Stimulated activated CD8-positive, alpha-beta memory T cell treated with anti-CD3 and anti-CD28 coated beads, Interleukin-4, amount 100 ng/mL, for 24 hours (primary cell): Measurements from ENCODE around the gene GNB1L.
A peak's percentile ranks its signal among the peaks of the same experiment; 100 is the strongest.

Experiments
- DNase-seq: peaks from one replicate; pipeline ENCODE4 v3.0.0-alpha.2; 2020; ENCODE audit warnings: low read depth

Gene GNB1L

GRCh38 chr22:19760951-19761724 lies 93.5 kb downstream of the GNB1L start:
- no peak for DNase-seq

DNA sequence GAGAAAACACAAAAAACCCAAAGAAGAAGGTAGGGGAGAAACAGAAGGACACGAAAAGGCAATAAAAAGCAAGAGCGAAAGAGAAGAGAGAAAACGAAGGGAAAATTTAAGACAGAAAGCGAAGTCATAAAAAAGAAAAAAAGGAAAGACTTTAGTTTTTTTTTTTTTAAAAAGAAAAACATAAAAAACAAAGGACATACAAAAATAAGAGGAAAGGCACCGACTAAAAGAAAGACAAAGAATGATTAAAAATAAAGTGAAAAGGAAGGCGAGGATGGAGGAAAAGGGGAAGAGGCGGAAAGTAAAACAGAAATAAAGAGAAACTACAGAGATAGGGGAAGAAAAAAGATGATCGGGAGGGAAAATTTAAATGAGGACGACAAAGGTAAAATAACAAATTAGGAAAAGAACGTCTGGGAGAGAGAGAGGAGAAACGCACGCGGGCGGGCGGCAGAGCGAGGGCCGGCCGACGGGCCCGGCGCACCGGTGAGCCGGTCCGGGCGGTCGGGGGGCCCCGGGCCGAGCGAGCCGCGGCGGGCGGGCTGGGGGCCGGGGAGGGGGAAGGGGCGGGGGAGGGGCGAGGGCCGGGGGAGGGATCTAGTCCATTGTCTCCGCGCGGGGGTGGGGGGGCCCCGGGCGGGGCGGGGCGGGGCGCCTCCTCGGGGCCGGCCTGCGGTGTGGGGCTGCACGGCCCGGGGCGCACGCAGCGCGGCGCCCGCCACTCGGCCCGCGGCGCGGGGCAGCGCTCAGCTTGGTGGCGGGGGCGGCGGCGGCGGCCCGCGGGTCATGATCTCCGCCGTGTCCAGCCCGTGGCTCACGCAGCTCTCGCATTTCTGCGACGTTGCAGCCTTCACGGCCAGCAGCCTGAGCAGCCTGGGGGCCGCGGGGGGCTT lies 94.4 kb downstream of the GNB1L start, which contains the start of gene TBX1:
Gene TBX1, plus strand, starts transcription at position 721 of the 893 bp plus-strand sequence. Its CDS starts 66 bp downstream, at position 787.
- DNase-seq: no peak

DNA sequence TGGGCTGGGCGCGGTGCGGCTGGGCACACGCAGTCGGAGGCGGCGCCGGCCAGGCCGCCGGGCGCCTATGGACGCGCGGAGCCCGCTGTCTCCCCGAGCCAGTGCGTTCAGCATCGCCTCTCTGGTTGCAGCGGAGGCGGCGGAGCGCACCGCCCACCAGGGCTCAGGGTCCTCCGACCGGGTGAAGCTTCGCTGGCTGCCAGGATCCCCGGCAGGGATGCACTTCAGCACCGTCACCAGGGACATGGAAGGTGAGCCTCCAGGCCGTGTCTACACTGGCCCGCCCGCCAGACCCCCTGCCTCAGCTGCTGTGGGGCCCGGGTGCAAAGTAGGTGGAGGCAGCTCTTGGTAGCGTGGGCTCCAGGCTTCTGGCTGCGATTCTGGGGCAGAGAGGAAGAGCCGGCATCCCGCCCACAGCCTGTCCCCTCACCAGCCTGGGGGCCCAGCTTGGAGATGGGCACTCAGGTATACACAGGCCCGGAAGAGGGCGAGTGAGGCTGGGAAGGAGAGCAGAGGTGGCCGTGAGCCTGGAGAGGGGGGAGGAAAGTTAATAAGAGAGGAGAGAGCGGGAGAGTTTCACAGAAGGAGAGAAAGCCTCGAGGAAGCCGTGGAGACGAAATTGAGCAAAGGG lies 95.1 kb downstream of the GNB1L start:
- DNase-seq: no peak

DNA sequence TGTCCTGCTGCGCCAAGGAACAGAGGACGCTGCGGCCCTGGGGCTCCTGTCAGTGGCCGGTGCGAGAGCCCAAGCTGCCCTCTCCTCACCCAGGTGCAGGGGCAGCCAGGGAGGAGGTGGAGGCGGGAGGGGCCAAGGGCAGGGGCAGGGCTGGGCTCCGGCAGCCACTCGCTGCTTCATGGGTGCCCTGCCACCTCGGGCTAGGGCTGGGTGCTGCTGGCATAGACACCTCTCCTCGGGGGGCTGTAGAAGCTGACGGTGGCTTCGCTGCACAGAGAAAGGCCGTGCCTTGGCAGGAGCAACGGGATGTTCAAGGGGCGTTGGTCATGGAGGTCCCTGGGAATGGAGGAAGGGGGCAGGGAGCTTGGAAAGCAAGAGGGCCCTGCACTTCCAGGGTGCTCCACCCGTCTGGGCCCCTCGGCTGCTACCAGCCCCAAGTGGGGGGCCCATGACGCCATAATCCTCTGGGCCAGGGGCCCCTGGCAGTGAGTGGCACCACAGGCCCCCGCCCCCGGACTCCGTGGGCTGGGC lies 95.7 kb downstream of the GNB1L start:
- no peak for DNase-seq

GRCh38 chr22:19757985-19758895 lies 96.4 kb downstream of the GNB1L start:
- DNase-seq: no peak

DNA sequence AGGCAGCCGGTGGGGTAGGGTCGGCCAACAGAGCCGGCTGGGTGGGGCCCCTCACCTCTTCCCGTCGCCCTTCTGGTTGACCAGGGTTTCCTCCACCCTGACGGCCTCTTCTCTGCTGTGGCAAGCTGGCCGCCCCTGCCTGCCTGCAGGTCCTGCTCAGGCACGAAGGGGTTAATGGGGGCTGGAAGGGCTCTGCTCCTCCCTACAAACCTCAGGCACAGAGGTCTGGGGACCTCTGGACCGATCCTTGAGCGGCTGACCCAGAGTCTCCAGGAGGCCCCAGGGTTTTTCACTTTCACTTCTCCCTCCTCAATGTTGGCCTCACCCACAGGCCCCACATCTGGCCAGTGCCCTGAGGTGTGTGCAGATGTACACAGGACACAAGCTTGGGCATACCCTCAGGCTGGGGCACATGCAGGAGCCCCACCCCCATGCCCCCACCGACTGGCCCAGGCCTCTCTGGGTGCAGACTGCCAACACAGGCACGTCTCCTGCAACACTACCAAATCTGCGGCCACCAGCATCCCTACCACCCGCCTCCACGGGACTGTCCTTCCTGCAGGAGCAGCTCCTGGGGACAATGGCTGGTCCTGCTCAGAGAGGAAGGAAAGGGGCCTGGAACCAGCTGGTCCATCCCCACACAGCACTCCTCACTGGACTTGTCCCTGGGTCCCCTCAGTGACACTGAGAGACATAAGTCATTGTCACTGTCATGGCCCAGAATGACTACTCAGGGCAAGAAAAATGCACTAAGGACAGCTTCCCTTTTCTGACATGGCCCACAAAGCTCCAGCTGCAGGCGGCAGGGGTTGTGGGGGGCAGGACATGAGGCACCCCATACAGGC lies 97.3 kb downstream of the GNB1L start:
- DNase-seq: no peak

DNA sequence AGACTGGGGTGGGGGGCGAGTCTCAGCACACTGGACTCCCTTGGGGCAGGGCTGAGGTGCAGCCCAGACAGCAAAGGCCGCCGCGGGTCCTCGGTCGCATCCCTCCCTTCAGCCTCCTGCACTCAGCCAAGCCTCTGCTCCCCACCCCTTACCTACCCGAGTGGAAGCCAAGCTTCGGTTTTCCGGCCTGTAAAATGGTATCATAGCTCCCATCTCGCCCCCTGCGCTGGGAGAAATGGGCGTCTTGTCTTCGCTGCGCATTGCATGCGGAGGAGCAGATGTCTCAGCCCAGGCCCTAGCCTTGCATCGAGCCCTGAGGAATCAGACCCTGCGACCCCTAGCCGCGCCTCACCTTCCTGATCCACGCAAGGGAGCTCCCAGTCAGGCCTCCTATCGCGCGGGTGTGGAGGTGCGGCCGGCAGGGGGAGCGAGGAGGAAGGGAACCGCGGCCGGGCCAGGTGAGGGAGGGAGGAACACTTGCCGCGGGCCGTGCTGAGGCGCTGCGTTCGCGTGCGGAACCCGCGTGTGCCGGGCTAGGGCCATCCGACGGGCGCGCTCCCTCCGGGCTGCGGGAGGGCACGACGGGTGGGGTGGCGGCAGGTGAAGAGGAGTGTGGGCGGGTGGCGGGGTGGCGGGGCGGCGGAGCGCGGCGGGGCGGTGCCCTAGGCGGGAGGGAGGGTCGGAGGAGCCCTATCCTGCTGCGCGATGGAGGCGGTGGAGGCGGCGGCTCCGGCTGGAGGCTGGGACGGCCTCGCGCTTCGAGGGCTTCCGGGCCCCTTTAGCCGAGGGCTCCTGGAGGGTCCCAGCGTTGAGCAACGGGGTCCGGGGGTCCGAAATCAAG lies 98.2 kb downstream of the GNB1L start:
- DNase-seq: peak; percentile 34

DNA sequence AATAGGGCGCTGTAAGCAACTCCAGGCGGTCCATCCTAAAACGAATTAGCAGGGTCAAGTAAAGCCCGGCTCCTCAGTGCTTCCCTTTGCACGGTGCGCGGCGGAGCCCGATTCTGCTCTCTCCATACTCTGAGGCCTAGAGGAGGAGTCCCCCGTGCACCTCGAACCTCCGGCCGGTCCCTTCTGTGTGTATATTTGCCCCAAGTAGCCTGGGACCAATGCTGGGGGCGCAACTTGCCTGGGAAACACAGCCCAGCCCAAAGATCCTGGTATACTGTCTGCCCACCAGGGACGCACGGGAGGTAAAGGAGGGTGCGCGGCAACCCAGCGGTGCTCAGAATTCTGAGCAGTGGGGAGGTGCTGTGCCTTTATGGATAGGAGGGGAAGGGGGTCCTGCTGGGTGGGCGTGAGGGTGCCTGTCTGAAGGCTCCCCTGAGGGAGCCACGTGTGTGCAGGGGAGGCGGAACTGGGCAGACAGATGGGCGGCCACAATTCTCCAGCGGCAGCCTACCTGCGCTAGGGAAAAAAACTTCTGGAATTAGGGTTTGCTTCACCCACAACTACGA lies 98.9 kb downstream of the GNB1L start:
- no peak for DNase-seq

GRCh38 chr22:19755145-19755710 lies 99.4 kb downstream of the GNB1L start:
- no peak for DNase-seq

- DNase-seq: no peak
Measured at GRCh38 chr22:19754701-19755144, 100.0 kb downstream of the GNB1L start.

- DNase-seq: no peak
Measured at GRCh38 chr22:19753996-19754700, 100.5 kb downstream of the GNB1L start.

GRCh38 chr22:19753090-19753842 lies 101.4 kb downstream of the GNB1L start:
- DNase-seq: no peak

- no peak for DNase-seq
Measured at GRCh38 chr22:19751497-19752245, 103.0 kb downstream of the GNB1L start.

- DNase-seq: no peak
Measured at GRCh38 chr22:19750507-19751490, 103.9 kb downstream of the GNB1L start.

- DNase-seq: no peak
Measured at GRCh38 chr22:19749876-19750275, 104.8 kb downstream of the GNB1L start.
